ENCODE measurements around the gene RNF125. TPM values are rescaled to one million over a fixed set of nuclear protein-coding genes. Genes with fewer than 3 reads are reported as not detected.
A peak's percentile ranks its signal among the peaks of the same experiment; 100 is the strongest.

Gene RNF125
- polyA plus RNA-seq, 3 donors = 17.3 to 29.2 (median 26.3) TPM

GRCh38 chr18:32095900-32096229 is 77.2 kb downstream of the RNF125 start:
- H3K27ac Mint-ChIP-seq = peak overlapping the region in 1 of 7 donors; percentile 15
- Histone ChIP-seq H3K4me1 (ENCODE audit: control insufficient read depth in 1 of 2, insufficient read depth in 2 of 2, low read length in 2 of 2) (peaks cover 33 to 52% of the 10 kb centered on the region in 2 donors), H3K36me3 (replicated peaks in 1 of 2; ENCODE audit: control insufficient read depth in 1 of 2, insufficient read depth in 2 of 2, low read length in 2 of 2) (peaks cover 14 to 27% of the 10 kb centered on the region in 2 donors), H3K79me2 (ENCODE audit: insufficient read depth, low read length) (peaks cover 87% of the 10 kb centered on the region), H3K9me3 (replicated peaks in 1 of 2; ENCODE audit: control insufficient read depth in 1 of 2, insufficient read depth in 1 of 2, low read length in 2 of 2) (no peaks in the 10 kb centered on the region), H4K20me1 (ENCODE audit: insufficient read depth, low read length) (peaks cover 83% of the 10 kb centered on the region), H3K9ac (ENCODE audit: insufficient read depth, low read length, poor library complexity, severe bottlenecking) (no peak overlapping the region), H3K4me2 (replicated peaks; ENCODE audit: extremely low read depth, low read length, poor library complexity, severe bottlenecking) (peak overlapping the region; percentile 88), H3K27me3 (ENCODE audit: control insufficient read depth in 2 of 2, insufficient read depth in 2 of 2, low read length in 2 of 2) (no peaks in the 10 kb centered on the region), H3K27ac (ENCODE audit: low read depth in 1 of 2, low read length in 2 of 2) (peak overlapping the region in 1 of 2 donors; percentile 34), H2AFZ (ENCODE audit: insufficient read depth, low read depth, low read length, poor library complexity, severe bottlenecking) (no peak overlapping the region), H3K4me3 (replicated peaks in 1 of 3; ENCODE audit: low read depth in 2 of 3, low read length in 3 of 3) (no peak overlapping the region)
- peaks cover 0 to 1% (median 0%) of the 10 kb centered on the region in 3 donors for H3K27me3 Mint-ChIP-seq (ENCODE audit: low read depth in 3 of 3)
- peaks cover 26 to 46% of the 10 kb centered on the region in 2 donors for H3K36me3 Mint-ChIP-seq
- H3K9me3 Mint-ChIP-seq = peaks cover 0 to 2% (median 0%) of the 10 kb centered on the region in 7 donors
- TF ChIP-seq CTCF (IDR thresholded peaks at IDR 0.05) = no peak
- WGBS (ENCODE audit: insufficient coverage) = 100% methylated on average over 1 of the region's 4 CpGs
- H3K4me3 Mint-ChIP-seq = no peak overlapping the region
- no peak for DNase-seq
- intact Hi-C loops (cut with micrococcal nuclease) = loop anchor here in 1 of 2 donors (10.0 kb wide), 1 partner anchor 51 kb away; no protein-coding TSS in a partner anchor
- peaks cover 50% of the 10 kb centered on the region for H3K4me1 Mint-ChIP-seq

GRCh38 chr18:32096946-32097345 is 78.3 kb downstream of the RNF125 start:
- Mint-ChIP-seq H3K4me3 (no peak overlapping the region), H3K4me1 (peaks cover 48% of the 10 kb centered on the region), H3K27ac (peak overlapping the region in 4 of 7 donors; percentile 4 to 77 (median 66)), H3K36me3 (peaks cover 27 to 51% of the 10 kb centered on the region in 2 donors), H3K27me3 (ENCODE audit: low read depth in 3 of 3) (peaks cover 0 to 1% (median 0%) of the 10 kb centered on the region in 3 donors), H3K9me3 (peaks cover 0 to 2% (median 0%) of the 10 kb centered on the region in 7 donors)
- peaks cover 25 to 41% of the 10 kb centered on the region in 2 donors for H3K4me1 ChIP-seq (ENCODE audit: control insufficient read depth in 1 of 2, insufficient read depth in 2 of 2, low read length in 2 of 2)
- peaks cover 94% of the 10 kb centered on the region for H4K20me1 ChIP-seq (ENCODE audit: insufficient read depth, low read length)
- no peak overlapping the region for H3K4me3 ChIP-seq (replicated peaks in 1 of 3; ENCODE audit: low read depth in 2 of 3, low read length in 3 of 3)
- H3K36me3 ChIP-seq (replicated peaks in 1 of 2; ENCODE audit: control insufficient read depth in 1 of 2, insufficient read depth in 2 of 2, low read length in 2 of 2) = peaks cover 14 to 32% of the 10 kb centered on the region in 2 donors
- no CpG with 5 or more reads among the region's 2 CpGs for WGBS (ENCODE audit: insufficient coverage)
- H3K9me3 ChIP-seq (replicated peaks in 1 of 2; ENCODE audit: control insufficient read depth in 1 of 2, insufficient read depth in 1 of 2, low read length in 2 of 2) = no peaks in the 10 kb centered on the region
- peaks cover 95% of the 10 kb centered on the region for H3K79me2 ChIP-seq (ENCODE audit: insufficient read depth, low read length)
- no peak for DNase-seq
- no peaks in the 10 kb centered on the region for H3K27me3 ChIP-seq (ENCODE audit: control insufficient read depth in 2 of 2, insufficient read depth in 2 of 2, low read length in 2 of 2)
- intact Hi-C loops (cut with micrococcal nuclease) = loop anchor here in 1 of 2 donors (10.0 kb wide), 1 partner anchor 52 kb away; no protein-coding TSS in a partner anchor
- no peak for TF ChIP-seq CTCF (IDR thresholded peaks at IDR 0.05)
- peak overlapping the region in 1 of 2 donors; percentile 56 for H3K27ac ChIP-seq (ENCODE audit: low read depth in 1 of 2, low read length in 2 of 2)
- no peak overlapping the region for H3K9ac ChIP-seq (ENCODE audit: insufficient read depth, low read length, poor library complexity, severe bottlenecking)
- H3K4me2 ChIP-seq (replicated peaks; ENCODE audit: extremely low read depth, low read length, poor library complexity, severe bottlenecking) = no peak overlapping the region
- no peak overlapping the region for H2AFZ ChIP-seq (ENCODE audit: insufficient read depth, low read depth, low read length, poor library complexity, severe bottlenecking)
